T follicular helper cell (primary cell): Measurements from ENCODE around the gene PSMD11.
A peak's percentile ranks its signal among the peaks of the same experiment; 100 is the strongest.
"Not testable (repeated sequence)": the region's sequence is repeated elsewhere in the genome, so short reads cannot be mapped to it uniquely, and the experiment has no call there.

Source experiments
- DNase-seq: peaks from one replicate; pipeline ENCODE4 v3.0.0-alpha.2; 2020; ENCODE audit warnings: low read depth

The PSMD11 gene

DNA sequence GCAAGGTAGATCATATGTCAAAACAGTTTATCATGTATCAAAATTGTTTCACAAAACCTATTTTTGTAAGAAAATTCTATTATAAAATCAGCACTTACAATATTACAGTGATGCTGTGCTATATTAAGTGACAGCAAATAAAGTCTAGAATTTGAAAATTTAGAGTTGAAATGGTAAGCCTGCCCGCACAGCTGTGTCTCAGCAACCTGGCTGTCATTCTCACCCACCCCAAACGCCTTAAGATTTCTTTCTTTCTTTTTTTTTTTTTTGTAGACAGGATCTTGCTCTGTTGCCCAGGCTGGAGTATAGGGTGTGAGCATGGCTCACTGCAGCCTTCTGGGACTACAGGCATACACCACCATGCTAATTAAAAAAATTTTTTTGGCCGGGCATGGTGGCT is 69.3 kb downstream of the PSMD11 start:
- DNase-seq: no peak

DNA sequence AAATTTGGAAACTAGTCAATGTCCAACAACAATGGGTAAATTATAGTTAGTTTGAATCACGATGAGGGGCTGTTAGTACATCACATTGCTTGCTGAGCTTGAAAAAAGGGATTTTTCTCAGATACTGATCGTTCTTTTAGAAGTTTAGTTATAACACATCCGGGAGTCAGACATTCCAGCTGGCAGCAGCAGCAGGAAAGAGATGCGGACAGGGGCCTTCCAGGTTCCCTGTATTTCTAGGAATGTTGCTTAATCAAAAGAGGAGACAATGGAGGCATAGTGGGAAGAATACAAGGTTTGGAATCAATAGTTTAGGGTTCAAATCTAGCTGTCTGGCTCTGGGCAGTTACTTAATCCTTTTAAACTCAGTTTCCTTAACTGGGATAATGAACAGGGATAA is 70.3 kb downstream of the PSMD11 start:
- no peak for DNase-seq

DNA sequence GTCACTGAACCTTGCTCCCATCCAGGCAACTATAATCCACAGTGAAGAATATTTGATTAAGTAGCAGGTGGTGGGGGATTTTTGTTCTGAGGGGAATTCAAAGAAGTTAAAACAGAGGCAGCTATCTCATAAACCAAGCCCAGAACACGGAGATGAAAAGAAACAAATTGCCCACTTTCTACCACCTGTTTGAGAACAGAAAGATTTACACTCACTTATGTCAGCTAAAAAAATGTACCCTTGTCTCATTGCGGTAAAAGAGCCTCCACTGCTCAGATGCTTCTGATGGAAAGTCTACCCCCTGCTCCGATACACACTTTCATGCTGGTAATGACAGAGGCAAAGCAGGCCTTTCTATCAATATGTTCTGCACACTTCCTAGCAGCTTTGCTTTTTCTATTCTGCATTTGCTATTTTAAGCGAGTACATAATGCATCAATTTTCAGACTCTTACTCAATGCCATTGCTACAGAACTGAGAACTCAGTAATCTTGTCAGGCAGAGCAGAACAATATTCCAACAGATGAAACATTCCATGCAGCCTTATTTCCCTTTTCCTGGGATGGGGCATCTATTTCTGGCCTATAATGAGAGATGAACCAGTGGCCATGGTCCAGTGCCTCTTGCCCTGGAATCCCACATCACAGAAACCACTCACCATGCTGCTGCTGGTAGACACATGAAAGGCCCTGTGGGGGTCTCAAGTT is 71.5 kb downstream of the PSMD11 start:
- no peak for DNase-seq

DNA sequence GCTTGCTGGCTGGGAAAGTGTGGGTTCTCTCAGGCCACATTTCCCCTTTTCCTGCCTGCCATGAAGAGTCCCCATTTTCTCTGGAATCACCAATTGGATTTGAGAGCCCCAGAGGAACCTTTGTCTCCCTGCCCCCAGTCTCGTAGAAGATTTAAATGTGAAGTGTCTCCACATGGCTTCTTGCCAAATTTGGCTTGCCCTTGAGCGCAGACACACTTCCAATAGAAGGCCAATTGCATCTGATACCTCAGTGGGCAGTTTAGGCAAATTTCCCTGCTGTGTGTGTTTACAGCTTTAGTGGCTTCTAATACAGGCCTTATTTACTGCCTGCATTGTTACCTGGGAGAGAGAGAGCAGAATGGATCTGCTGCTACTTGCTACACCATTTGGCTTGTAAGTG is 72.1 kb downstream of the PSMD11 start:
- no peak for DNase-seq

DNA sequence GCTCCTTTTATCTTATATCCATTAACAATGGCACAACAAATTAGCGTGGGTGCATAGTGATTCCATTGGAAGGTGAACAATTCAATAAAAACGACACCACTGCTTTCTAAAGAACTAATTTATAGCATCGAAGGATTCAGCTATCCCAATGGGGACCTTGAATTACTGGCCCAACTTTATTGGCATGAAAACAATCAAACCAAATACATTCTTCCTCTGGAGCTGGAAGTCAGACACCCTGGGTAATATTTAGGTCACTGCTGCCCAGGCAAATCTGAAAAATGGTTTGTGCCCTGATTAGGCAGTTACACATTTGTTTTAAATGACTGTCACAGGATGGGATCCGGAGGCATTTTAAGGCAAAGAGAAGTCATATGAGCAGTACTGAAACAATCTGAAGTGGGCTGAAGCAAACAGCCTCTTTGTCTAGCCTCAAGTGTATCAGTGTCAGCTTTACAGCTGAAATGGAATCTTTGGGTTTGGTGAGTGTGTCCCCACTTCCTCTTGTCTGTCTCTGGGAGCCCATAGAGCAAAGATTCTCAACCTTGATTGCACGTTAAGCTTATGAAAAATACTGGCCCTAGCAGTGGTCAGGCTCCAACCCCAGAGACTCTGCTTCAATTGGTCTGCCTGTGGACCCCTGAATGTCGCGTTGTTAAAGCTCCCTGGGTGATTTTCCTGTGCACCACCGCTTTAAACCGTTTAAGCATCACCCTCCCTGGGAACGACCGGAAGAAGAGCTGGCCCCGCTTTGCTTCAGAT is 72.8 kb downstream of the PSMD11 start:
- no peak for DNase-seq

DNA sequence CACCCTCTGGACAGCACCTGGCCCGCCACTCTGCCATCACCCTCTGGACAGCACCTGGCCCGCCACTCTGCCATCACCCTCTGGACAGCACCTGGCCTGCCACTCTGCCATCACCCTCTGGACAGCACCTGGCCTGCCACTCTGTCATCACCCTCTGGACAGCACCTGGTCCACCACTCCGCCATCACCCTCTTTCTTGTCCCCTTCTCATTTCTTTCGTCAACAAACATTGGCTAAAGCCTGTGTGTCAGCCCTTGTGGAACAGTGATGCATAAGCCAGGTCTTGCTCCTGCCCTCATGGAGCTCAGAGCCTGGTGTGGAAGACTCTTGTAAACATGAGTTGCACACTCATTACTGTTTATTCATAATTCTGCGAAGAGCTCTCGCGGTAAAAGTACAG is 73.7 kb downstream of the PSMD11 start:
- no peak for DNase-seq

DNA sequence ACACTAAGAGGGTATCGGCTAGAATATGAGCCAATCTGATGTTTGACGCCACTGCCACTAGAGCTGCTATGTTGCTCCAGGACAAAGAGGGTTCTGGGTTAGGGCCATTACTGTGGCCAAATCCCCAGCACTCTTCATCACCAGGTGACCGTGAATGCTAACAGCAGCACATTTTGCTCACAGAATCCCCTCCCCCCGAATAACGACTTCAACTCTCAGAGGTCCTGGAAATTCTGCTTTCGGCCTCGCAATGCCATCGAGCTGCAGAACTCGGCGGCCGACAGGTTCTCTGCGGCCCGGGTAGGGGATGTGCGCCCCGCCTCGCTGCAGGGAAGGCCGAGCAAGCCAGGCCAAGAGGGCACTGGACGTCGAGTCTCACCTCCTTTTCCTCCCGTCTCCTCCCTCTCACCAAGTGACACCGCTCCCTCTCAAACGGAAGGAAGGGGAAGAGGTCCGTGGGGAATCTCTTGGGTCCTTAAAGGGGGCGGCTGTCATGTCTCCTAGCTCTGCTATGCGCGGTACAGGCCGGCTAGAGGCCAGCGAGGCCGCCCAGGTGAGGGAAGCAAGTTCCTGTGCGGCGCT is 74.4 kb downstream of the PSMD11 start:
- DNase-seq: no peak

DNA sequence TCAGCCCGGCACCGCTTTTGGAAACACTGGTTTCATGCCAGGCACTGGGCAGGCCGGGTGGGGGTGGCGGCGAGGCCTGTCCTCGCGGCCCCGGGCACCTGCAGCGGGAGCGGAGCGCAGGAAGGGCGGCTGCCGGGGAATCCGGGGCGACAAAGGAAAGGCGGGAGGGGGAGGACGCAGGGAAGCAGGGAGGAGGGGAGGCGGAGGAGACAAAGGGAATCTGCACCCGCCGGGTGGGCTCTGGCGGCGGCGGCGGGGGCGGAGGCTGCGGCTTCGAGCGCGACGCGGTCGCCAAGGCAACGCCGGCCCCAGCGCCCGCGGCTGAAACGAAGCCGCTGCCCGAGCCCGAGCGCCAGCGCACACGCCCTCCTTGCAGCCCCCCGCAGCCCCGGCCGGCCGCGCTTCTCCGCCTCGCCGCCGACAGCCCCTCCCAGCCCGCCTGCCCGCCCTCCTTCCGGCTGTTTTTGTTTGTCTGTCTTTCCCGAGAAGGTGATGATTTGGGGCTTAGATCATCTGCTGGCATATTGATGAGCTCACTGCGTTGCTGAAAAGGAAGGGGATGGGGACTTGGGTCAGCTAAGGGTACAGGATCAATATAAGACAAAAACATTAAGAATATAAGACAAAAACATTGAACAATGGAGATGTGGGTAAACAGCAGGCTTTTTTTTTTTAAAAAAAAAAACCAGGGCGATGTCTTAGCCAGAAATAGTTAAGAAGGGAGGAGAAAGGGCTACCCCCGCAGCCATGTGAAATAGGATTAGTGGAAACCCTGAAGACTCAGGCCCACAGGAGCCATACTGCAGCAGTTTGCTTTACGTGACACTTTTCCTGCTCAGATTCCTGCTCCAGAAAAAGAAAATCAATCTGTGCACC is 75.2 kb downstream of the PSMD11 start:
- peak; percentile 59 for DNase-seq

DNA sequence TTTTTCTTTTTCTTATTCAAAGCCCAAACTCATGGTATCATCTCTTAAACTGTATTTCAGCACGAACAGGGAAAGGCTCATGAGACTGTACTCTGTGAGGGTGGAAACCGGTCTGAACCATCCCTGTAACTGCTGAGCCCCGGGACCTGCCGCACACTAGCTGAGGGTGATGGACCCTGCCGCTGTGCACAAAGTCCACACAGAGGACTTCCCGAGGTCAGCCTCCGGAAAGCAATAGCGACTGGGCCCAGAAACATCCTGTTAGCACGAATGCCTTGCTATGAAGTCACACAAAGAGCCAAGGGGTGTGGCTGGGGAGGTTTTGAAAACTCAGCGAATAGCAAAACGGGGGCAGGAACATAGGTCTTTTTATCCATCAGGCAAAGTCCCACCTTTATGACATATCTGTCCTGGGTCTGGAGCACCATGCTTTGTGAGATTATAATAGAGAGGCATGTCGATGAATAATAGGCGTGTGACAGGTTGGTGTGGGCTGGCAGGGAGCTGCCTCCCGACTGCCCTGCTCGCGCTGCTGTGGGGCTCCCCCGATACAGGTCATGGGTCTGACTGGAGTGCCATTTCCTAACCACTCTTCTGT is 75.9 kb downstream of the PSMD11 start:
- DNase-seq: peak; percentile 43

DNA sequence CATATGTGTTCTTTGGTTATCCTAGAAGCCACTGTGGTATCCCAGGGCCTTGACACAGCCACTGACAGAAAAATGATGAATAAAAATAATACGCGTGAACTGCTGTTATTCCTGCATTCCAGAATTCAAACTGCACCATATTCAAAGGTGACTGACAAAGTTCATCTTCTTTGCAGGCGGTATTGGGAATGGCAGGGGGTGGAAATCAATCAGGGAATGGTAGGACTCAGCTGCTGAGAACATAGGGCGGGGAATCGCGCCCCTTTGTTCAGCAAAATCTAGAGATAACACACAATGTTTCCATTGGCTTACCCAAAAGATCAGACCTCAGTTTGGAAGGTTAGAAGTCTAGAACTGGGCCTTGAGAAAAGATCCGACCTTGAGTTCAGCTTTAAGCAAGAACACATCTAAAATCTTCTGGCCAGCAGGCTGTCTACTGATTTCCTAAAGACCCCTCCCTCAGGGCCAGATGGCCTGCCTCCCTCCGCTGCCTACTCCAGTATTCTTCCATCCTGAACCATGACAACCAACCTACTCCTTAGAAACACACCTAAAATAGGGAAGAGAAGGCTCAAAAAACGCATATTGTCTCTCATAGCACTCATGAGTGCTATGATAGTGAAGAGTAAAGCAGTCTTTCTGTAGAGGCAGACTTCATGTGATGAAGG is 76.6 kb downstream of the PSMD11 start:
- no peak for DNase-seq

DNA sequence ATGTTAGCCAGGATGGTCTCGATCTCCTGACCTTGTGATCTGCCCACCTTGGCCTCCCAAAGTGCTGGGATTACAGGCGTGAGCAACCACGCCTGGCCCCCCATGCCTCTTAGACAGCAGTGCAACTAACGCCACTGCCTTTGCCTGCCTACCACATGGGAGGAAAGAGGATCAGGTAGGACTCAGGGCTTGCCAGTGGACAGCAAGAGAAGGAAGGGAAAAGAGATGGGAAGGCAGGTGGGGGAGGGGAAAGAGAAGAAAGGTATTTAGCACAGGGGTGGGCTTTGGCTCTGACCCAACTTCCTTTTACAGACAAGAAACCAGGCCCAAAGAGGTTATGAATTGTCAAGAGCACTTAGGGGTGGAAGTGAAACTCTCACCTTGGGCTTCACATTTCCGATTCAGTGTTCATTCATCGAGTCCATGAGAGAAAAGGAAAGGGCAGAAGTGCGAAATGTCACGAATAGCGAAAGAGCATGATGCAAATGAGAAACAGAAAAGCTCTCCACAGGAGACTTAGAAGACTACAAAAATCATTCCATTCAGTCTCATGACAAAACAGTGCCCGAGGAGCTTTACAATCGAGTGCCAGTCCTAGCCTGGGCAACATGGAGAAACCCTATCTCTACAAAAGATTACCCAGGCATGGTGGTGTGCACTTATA is 78.8 kb downstream of the PSMD11 start:
- no peak for DNase-seq

DNA sequence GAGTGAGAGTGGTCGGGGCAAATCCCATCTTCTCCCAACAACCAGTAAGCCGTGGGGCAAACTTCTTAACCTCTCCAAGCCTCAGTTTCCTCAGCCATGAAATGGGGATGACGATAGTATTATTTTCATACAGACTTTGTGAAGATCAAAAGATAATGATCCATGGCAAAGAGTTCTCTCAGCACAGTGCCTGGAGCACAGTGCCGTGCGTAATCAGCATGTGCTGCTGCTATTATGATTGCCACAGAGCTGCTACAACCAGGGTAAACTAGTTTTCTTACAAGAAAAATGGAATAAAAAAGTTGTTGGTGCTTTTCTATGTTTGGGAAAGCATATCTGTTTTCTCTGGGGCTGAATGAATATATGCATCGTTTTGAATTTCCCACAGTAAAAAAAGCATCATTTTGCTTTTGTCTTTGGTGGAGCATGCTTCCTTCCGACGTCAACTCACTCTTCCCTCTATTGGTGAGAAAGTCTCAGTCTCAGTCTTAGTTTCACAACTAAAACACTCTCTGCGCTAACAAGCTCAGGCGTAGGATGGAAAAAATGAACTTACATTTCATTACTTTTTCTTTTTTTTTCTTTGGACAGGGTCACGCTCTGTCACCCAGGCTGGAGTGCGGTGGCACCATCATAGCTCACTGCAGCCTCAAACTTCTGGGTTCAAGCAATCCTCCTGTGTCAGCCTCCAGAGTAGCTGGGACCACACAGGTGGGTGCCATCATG is 79.7 kb downstream of the PSMD11 start:
- no peak for DNase-seq

DNA sequence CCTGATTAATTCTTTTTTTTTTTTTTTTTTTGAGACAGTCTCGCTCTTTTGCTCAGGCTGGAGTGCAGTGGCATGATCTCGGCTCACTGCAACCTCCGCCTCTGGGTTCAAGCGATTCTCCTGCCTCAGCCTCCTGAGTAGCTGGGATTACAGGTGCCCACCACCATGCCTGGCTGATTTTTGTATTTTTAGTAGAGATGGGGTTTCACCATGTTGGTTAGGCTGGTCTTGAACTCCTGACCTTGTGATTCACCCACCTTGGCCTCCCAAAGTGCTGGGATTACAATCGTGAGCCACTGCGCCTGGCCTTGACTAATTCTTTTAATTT is 80.2 kb downstream of the PSMD11 start:
- DNase-seq: not testable (repeated sequence)

DNA sequence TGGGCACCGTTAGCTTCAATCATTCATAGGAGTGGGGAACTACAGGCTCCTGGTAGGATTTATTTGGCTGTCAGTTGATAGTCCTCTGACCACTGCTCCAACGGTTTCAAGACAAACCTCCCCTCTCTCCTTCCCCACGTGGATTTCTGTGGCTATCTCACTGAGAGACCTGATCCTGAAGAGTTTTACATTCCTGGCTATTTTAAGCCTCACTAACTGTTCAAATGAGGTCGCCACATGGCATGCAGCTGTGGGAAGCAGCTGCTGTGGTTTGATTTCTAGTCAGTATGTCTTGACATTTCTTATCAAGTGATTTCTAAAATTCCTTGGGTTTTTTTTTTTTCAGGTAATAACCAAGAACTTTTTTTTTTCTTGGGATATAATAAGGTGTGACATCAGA is 80.8 kb downstream of the PSMD11 start:
- no peak for DNase-seq

DNA sequence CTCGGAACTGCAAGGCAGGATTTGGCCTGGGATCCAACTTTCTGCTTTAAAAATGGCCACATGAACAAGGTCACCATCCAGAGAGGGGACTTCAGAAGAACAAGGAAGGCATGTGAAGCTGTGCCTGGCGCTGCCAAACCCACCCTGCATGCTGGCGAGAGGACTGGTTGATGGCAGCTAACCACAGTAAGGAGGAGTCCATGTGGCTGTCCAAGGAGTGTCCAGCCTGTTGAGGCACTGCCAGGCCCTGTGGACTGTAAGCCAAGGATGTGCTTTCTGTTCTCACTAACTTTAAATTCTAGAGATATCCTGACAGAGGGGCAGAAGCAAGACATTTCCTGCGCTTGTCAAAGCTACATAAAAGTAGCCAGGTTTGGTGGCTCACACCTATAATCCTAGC is 82.8 kb downstream of the PSMD11 start:
- DNase-seq: no peak

DNA sequence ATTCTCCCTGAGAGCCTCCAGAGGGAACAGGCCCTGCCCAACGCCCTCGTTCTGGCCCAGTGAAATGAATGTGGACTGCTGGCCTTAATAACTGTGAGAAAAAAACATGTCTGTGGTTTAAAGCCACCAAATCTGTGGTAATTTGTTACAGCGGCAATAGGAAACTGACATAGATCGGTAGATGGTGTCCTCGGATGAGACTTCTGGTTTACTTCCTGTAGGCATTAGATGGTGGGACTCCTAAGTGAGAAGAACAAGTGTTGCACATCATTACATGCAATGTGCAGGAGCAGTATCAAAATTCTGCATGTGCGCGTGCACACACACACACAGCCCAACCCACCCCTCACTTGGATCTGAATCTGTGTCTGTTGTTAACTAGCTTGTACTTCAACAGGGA is 84.5 kb downstream of the PSMD11 start:
- no peak for DNase-seq

DNA sequence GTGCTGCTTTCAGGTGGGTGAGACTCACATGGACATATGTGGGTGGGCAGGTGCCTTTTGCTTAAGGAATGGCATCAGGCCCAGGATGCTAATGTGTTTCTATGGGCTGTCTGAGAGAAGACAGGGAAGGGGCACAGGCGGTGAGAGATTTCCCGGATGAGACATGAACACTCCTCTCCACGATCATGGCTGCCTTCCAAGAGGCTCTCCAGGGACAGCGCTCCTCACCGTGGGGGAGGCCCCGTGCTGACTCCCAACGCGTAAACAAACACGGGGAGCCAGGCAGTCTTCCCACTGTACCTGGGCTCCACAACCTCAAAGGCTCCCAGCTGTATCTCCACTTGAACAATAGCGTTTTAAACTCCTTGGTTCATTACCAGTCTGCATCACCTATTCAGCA is 85.3 kb downstream of the PSMD11 start:
- no peak for DNase-seq
